IPS-NIHi7 (cell line): ENCODE data around the gene CDC42BPA.
"Not testable (repeated sequence)": the region's sequence is repeated elsewhere in the genome, so short reads cannot be mapped to it uniquely, and the experiment has no call there.

Source experiments
- DNase-seq: peaks from one replicate; pipeline ENCODE4 v3.0.0; 2012; ENCODE audit warnings: mixed read lengths; ENCODE audit errors: extremely low spot score

The CDC42BPA gene

DNA sequence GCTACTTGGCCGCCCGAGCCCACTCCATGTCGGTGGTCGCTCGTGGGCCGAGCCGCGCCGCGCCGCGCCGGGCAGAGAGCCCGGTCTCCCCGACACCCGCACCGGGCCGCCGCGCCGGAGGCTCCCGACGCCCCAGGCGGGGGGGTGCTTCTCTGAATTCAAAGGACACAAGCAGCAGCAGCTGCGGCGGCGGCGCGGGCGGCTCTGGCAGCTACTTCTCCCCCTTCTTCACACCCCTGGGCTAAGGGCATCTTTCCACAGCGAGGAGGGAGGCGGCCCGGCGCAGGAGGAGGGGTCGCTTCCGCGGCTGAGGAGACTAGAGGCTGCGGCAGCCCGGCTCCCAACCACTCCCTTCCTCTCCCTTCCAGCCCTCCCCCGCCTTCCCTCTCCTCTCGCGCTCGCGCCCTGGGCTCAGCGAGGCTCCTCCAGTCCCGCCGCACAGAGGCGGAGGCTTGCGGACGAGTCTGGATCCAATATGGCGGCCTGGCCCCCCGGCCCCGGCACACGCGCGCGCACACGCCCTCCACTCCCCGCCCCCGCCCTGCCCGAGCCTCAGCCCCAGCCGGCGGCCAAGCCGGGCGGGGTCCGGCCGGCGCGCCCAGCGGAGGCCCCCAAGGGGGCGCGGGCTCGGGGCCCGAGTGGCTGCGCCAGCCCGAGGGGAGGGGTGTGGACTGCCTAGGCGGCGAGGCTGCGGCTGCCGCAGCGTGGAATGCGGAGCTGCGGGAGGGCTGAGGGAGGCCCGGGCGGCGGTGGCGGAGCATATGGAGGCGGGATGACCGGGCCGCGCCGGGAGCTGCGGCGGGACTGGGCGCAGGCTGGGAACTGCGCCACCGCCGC, at the start of gene CDC42BPA:
CDC42BPA (minus strand) TSS at position 477 of the 837 bp plus-strand sequence. CDS start 1,310 bp downstream, outside the sequence.
- DNase-seq, result peak; percentile 86

GRCh38 chr1:227368009-227368408, 49.7 kb upstream of the CDC42BPA start:
- DNase-seq, result no peak

GRCh38 chr1:227365473-227366431, 47.5 kb upstream of the CDC42BPA start:
- no peak for DNase-seq

- DNase-seq, result no peak
Measured at GRCh38 chr1:227364657-227365056, 46.4 kb upstream of the CDC42BPA start.

DNA sequence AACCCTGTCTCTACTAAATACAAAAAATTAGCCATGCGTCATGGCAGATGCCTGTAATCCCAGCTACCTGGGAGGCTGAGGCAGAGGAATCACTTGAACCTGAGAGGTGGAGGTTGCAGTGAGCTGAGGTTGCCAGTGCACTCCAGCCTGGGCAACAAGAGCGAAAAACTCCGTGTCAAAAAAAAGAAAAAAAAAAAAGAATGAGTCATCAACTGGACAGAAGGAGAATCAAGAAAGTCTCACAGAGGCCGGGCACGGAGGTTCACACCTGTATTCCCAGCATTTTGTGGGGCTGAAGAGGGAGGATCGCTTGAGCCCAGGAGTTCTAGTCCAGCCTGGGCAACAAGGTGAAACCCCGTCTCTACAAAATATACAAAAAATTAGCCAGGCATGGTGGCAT, 45.5 kb upstream of the CDC42BPA start:
- no peak for DNase-seq

DNA sequence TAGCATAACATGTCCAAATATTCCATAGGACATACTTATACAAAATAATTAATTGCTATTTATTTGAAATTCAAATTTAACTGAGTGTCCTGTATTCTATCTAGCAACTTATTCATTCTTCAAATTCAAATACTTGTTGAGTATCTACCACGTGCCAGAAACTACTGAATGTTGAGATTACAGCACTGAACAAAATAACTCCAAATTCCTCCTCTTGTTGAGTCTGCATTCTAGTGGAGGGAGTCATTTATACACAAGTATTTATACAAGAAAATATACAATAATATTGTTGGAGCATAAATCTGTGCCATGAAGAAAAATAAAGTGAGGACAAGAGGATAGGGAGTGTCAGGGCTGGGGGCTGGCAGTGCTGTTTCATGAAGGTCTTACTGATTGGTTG, 43.7 kb upstream of the CDC42BPA start:
- no peak for DNase-seq

GRCh38 chr1:227357927-227358302, 39.6 kb upstream of the CDC42BPA start:
- DNase-seq, result no peak

GRCh38 chr1:227357171-227357926, 39.1 kb upstream of the CDC42BPA start:
- peak; percentile 76 for DNase-seq

GRCh38 chr1:227356620-227357146, 38.4 kb upstream of the CDC42BPA start:
- peak; percentile 80 for DNase-seq

DNA sequence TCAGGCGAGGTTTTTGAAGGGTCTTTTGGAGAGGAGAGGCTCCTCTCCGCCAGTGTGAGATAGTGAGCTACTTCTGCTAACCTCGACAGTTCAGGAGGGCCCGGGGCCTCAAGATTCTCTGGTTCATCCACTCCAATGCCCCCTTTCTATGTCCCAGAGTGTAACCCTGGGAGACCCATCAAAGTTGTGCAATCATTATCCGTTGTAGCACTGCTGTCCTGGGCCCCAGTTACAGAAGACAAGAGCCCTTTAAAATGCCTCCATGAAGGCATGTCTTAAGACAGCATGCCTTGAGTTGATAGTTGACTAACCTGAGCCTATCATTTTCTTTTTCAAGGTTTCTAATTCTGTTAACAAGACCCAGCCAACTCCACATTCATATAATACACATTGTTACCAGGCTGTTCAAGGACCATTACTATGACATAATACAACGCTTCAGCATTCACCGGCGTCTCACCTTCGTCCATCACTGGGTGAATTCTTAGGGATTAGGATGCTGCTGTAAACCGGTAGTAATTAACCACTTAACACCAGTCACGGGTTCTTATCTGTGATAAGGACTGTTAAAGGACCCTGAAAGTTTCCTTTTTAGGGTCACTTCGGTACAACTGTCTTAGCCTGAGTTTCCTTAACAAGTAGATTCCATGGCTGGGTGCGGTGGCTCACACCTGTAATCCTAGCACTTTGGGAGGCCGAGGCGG, 37.4 kb upstream of the CDC42BPA start:
- DNase-seq, result no peak

GRCh38 chr1:227353186-227353585, 34.9 kb upstream of the CDC42BPA start:
- no peak for DNase-seq

- not testable (repeated sequence) for DNase-seq
Measured at GRCh38 chr1:227352164-227352563, 33.9 kb upstream of the CDC42BPA start.

- DNase-seq, result no peak
Measured at GRCh38 chr1:227351443-227351842, 33.2 kb upstream of the CDC42BPA start.

- DNase-seq, result no peak
Measured at GRCh38 chr1:227349967-227350366, 31.7 kb upstream of the CDC42BPA start.

DNA sequence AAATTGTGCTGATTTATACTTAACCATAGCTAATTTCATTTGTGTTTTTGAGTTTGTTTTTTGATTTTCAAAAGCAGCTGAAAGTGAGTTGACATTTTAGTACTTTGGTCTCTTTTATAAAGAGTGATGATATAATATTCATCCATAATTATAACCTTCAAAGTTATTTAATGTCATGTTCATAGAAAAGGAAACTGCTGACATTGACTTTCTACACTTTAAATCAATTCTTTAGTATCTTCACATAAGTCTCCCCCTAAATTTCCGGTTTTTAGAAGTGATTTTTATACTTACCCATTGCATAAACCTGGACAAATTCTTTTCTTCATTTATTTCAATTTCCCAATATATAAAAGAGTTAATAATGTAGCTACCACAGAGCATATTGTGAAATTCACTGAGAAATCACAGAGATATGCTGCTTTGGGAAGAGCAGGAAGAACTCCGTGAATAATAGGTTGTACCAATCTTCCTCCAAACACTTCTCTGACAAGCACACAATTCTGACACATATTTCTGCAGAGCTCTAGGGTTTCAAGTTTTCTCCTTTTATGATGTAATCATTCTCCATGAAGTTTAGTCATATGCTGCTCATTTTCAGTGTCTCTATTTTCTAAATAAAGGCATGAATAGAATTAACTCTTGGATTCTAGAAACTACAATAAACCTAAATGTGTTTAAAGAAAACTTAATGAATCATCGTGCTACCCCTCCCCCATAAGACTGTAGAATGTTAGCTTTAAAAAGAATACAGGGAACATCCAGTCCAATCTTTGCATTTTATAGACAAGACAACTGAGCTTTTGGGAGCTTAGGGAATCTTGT, 25.6 kb upstream of the CDC42BPA start:
- DNase-seq, result no peak

- DNase-seq, result no peak
Measured at GRCh38 chr1:227343206-227343605, 24.9 kb upstream of the CDC42BPA start.

- DNase-seq, result no peak
Measured at GRCh38 chr1:227342075-227342829, 24.0 kb upstream of the CDC42BPA start.

DNA sequence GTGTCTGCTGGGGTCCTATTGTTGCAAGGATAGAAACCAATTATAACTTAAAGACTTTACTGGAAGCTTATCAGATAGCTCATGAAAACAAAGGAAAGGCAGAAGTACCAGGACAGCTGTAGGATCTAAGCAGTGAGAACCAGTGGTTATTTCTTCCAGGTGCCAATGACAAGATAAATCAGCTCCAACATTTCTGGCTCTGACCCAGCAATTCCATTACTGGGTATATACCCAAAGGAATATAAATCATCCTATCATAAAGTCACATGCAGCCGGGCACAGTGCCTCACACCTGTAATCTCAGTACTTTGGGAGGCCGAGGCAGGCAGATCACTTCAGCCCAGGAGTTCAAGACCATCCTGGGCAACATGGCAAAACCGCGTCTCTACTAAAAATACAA, 17.8 kb upstream of the CDC42BPA start:
- not testable (repeated sequence) for DNase-seq
